ENCODE measurements around the gene MDN1.
"Not testable (repeated sequence)": the region's sequence is repeated elsewhere in the genome, so short reads cannot be mapped to it uniquely, and the experiment has no call there.

Gene MDN1

GRCh38 chr6:89749918-89750317 lies 69.7 kb downstream of the MDN1 start:
- H3K36me3 ChIP-seq (ENCODE audit: control insufficient read depth, insufficient read depth, low read length), result peaks cover 4% of the 10 kb centered on the region

GRCh38 chr6:89745716-89746115 lies 73.9 kb downstream of the MDN1 start:
- Histone ChIP-seq H3K27me3 (replicated peaks; ENCODE audit: control insufficient read depth, insufficient read depth, low read length) (no peaks in the 10 kb centered on the region), H3K4me3 (replicated peaks; ENCODE audit: low read depth, low read length) (no peak overlapping the region), H3K36me3 (ENCODE audit: control insufficient read depth, insufficient read depth, low read length) (peaks cover 10% of the 10 kb centered on the region)
- no peak for TF ChIP-seq CTCF (IDR thresholded peaks at IDR 0.05; ENCODE audit: insufficient read depth, low read length, poor library complexity, severe bottlenecking)
- no peak for DNase-seq (ENCODE audit: extremely low read depth, insufficient read length)

More at GRCh38 chr6:89749918-89750317, 69.7 kb downstream of the MDN1 start:
- no peak for DNase-seq (ENCODE audit: extremely low read depth, insufficient read length)
- Histone ChIP-seq H3K4me3 (replicated peaks; ENCODE audit: low read depth, low read length) (no peak overlapping the region), H3K27me3 (replicated peaks; ENCODE audit: control insufficient read depth, insufficient read depth, low read length) (no peaks in the 10 kb centered on the region)
- no peak for TF ChIP-seq CTCF (IDR thresholded peaks at IDR 0.05; ENCODE audit: insufficient read depth, low read length, poor library complexity, severe bottlenecking)

- Histone ChIP-seq H3K4me3 (replicated peaks; ENCODE audit: low read depth, low read length) (no peak overlapping the region), H3K27me3 (replicated peaks; ENCODE audit: control insufficient read depth, insufficient read depth, low read length) (no peaks in the 10 kb centered on the region), H3K36me3 (ENCODE audit: control insufficient read depth, insufficient read depth, low read length) (peaks cover 10% of the 10 kb centered on the region)
- no peak for TF ChIP-seq CTCF (IDR thresholded peaks at IDR 0.05; ENCODE audit: insufficient read depth, low read length, poor library complexity, severe bottlenecking)
- DNase-seq (ENCODE audit: extremely low read depth, insufficient read length), result no peak
These were observed 74.5 kb downstream of the MDN1 start for GRCh38 chr6:89745096-89745495.

GRCh38 chr6:89736893-89737292 lies 82.7 kb downstream of the MDN1 start:
- peaks cover 3% of the 10 kb centered on the region for H3K36me3 ChIP-seq (ENCODE audit: control insufficient read depth, insufficient read depth, low read length)
- TF ChIP-seq CTCF (IDR thresholded peaks at IDR 0.05; ENCODE audit: insufficient read depth, low read length, poor library complexity, severe bottlenecking), result no peak
- H3K4me3 ChIP-seq (replicated peaks; ENCODE audit: low read depth, low read length), result no peak overlapping the region
- H3K27me3 ChIP-seq (replicated peaks; ENCODE audit: control insufficient read depth, insufficient read depth, low read length), result no peaks in the 10 kb centered on the region
- no peak for DNase-seq (ENCODE audit: extremely low read depth, insufficient read length)

- Histone ChIP-seq H3K27me3 (replicated peaks; ENCODE audit: control insufficient read depth, insufficient read depth, low read length) (no peaks in the 10 kb centered on the region), H3K36me3 (ENCODE audit: control insufficient read depth, insufficient read depth, low read length) (peaks cover 3% of the 10 kb centered on the region), H3K4me3 (replicated peaks; ENCODE audit: low read depth, low read length) (no peak overlapping the region)
- no peak for TF ChIP-seq CTCF (IDR thresholded peaks at IDR 0.05; ENCODE audit: insufficient read depth, low read length, poor library complexity, severe bottlenecking)
- DNase-seq (ENCODE audit: extremely low read depth, insufficient read length), result no peak
These were observed 85.1 kb downstream of the MDN1 start for GRCh38 chr6:89734526-89734925.

- no peak for DNase-seq (ENCODE audit: extremely low read depth, insufficient read length)
- Histone ChIP-seq H3K4me3 (replicated peaks; ENCODE audit: low read depth, low read length) (no peak overlapping the region), H3K36me3 (ENCODE audit: control insufficient read depth, insufficient read depth, low read length) (peaks cover 5% of the 10 kb centered on the region), H3K27me3 (replicated peaks; ENCODE audit: control insufficient read depth, insufficient read depth, low read length) (no peaks in the 10 kb centered on the region)
- TF ChIP-seq CTCF (IDR thresholded peaks at IDR 0.05; ENCODE audit: insufficient read depth, low read length, poor library complexity, severe bottlenecking), result no peak
These were observed 87.5 kb downstream of the MDN1 start for GRCh38 chr6:89731924-89732567.

- not testable (repeated sequence) for DNase-seq (ENCODE audit: extremely low read depth, insufficient read length); H3K4me3 ChIP-seq (replicated peaks; ENCODE audit: low read depth, low read length); H3K27me3 ChIP-seq (replicated peaks; ENCODE audit: control insufficient read depth, insufficient read depth, low read length); H3K36me3 ChIP-seq (ENCODE audit: control insufficient read depth, insufficient read depth, low read length)
These were observed 88.3 kb downstream of the MDN1 start for GRCh38 chr6:89731262-89731661.
